ENCODE measurements around the gene SPOPL.
"Not testable (repeated sequence)": the region's sequence is repeated elsewhere in the genome, so short reads cannot be mapped to it uniquely, and the experiment has no call there.

Gene SPOPL

GRCh38 chr2:138531913-138532312, 30.3 kb downstream of the SPOPL start:
- no peak for DNase-seq

- DNase-seq: no peak
Measured at GRCh38 chr2:138534791-138535190, 33.2 kb downstream of the SPOPL start.

DNA sequence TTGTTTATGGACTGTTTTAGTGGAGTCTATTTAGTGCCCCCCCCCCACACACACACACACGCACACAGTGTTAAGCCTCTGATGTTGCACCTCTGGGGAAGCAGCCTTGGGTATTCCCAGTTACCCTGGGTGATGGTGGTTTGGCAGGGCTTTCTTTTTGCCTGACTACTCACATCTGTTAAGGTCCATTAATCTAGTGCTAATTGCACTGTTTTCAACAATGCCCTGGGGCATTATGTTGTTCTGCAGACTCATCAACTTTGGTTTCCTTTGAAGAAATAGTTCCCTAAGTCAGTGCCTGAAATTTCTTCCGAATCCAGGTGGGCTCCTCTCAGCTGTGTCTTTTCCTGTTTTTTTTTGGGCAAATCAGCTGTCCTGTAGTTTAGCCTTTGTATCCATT, 34.7 kb downstream of the SPOPL start:
- DNase-seq: no peak

DNA sequence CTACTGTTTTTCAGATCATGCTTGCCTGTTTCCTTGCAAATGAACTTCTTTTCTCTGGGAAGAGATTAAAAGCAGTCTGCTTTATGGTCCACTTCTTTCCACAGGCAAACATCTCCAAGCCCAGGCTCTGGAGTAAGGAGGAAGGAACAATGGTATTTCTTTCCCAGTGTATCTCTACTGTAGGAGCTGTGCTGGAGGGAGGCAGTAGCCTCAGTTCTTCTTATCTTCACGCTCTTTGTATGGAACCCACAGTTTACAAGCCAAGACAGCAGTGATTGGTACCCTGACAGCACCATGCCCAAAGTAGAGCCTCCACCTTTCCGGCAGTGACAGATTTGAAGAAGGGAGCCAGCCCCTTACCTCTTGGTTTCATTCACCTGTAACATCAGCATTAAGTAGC, 35.2 kb downstream of the SPOPL start:
- DNase-seq: no peak

- no peak for DNase-seq
Measured at GRCh38 chr2:138537170-138537915, 35.8 kb downstream of the SPOPL start.

DNA sequence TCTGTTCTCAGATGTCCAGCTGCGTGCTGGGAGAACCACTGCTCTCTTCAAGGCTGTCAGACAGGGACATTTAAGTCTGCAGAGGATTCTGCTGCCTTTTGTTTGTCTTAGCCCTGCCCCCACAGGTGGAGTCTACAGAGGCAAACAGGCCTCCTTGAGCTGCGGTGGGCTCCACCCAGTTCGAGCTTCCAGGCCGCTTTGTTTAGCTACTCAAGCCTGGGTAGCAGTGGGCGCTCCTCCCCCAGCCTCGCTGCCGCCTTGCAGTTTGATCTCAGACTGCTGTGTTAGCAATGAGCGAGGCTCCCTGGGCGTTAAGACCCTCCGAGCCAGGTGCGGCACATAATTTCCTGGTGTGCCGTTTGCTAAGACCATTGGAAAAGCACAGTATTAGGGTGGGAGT, 42.6 kb downstream of the SPOPL start:
- not testable (repeated sequence) for DNase-seq

DNA sequence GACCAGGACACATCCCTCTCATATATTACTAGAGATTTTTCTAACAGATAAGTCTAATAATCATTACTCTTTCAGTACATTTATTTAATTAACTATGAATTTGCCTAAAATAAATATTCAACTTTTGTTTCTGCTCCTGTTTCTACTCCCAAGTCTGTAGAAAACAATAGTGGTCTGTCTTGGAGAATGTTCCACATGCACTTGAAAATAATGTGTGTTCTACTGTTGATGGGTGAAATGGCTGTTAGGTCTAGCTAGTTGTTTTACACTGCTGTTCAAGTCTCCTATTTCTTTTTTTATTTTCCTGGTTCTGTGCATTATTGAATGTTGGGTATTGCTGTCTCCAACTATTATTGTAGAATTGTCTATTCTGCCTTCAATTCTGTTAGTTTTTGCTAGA, 47.2 kb downstream of the SPOPL start:
- peak; percentile 5 for DNase-seq

GRCh38 chr2:138550172-138550571, 48.6 kb downstream of the SPOPL start:
- DNase-seq: no peak

- no peak for DNase-seq
Measured at GRCh38 chr2:138550670-138551287, 49.2 kb downstream of the SPOPL start.

DNA sequence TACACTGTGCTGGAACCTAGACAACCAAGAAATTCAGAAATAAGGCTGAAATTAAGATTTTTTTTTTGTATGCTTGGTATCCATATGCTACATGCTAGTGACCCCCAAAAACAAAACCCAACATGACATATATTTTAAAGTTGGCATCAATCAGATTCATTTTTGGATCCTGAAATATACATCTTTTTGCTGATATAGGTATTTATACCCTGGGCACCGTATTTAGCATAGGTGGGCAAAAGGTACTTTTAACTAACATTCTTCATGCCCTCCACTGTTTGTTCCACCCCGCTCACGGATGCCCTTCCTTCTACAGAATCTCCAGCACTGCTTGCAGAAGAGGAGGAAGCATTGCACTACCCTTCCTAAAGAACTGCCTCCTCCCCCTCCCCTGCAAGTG, 52.6 kb downstream of the SPOPL start:
- no peak for DNase-seq

DNA sequence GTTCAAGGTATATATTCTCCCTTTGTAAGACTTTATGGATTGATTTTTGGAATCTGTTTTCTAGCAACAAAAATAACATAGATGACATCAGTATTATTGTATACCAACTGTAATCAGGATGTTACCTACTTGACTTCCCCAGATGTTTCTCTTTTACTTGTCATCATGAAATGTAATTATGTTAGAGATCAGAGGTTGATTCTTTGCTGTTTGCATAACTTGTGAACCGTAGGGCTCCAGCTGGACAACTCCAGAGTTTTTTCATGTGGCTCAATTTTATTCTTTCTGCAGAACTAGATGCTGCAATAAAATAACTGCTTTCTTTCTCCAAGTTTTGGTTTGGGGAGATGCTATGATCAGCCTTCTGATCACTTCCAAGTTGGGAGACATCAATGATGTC, 58.1 kb downstream of the SPOPL start:
- DNase-seq: no peak

DNA sequence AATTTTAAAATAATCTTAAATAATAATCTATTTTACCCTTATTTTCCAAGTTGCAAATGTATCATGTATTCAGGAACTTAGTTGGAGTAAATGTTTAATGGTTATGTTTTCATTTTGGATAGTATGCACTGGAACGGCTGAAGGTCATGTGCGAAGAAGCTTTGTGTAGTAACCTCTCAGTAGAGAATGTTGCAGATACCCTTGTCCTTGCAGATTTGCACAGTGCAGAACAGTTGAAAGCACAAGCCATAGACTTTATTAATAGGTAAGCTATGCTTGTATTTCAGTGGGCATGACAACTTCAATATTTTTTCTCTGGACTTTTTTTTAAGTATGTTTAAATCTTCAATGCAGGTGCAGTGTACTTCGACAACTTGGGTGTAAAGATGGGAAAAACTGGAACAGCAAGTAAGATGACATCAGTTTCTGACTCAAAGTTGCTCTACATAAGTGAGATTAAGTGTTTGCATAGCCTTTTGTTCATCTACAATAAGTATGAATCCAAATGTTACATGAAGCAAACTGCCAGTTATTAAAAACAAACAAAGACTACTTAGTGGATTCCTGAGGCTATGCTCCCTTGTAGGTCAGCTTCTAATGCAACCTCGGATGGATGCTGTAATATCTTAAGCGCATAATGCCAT, 63.1 kb downstream of the SPOPL start:
- no peak for DNase-seq

DNA sequence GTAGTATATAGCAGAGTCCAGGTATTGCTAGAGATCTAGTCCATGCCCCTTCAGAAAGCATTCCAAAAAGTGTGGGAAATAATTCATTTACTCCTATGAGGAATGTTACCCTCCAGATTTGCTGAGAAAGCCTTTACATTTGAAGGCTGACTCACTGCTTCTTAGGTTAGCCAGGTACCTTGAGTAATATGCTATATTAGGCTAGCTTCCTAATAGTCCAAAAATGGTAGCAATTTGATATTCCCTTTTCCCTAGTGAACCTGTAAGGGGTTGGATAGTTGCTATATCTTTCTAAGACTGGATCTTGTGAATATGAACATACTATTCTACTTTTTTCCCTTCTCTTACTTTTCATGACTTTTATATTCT, 63.6 kb downstream of the SPOPL start:
- no peak for DNase-seq

DNA sequence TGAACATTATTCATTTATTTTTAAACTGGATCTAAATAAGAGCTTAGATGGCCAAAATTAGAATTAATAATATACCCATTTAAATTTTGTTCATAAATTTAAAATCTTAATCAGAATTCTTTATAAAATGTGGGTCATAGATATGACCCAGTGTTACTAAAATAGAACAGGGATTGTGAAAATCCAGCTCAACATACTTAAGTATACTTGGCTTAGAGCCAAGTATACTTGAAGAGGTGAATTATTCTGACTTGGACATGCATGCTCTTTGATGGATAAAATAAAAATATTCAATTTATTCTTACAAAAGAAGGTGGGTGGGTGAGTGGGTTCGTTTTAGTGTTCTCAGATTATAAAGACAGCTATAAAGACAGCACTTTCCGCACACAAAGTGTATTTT, 70.7 kb downstream of the SPOPL start:
- no peak for DNase-seq

DNA sequence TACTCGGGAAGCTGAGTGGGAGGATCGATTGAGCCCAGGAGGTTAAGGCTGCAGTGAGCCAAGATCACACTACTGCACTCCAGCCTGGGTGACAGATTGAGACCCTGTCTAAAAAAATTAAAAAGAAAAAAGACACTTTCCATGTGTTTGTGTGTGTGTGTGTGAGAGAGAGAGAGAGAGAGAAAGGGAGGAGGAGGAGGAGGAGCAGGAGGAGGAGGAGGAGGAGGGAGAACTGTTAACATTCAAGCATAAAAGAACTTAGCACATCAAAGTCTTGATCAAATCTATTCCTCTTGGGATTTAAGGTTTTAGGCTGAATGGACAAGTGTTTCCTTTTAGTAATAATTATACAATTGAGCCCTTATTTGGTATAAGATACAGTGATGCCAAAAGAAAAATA, 75.5 kb downstream of the SPOPL start:
- no peak for DNase-seq

DNA sequence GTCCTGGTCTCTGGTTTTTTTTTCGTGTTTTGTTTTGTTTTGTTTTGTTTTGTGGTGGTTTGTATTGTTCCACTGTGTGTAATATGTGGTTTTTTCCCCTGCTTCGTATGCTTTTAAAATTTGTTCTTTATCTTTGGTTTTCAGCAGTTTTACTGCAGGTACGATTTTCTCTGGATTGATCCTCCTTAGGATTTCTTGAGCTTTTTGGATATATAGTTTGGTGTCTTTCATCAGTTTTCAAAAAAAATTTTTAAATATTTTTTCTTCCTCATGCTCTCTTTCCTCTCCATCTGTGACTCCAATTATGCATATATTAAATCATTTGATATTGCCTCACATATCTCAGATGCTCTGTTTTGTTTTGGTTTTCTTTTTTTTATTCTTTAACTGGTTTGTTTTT, 78.0 kb downstream of the SPOPL start:
- DNase-seq: no peak

GRCh38 chr2:138581909-138582308, 80.3 kb downstream of the SPOPL start:
- no peak for DNase-seq

GRCh38 chr2:138589663-138590062, 88.1 kb downstream of the SPOPL start:
- no peak for DNase-seq

DNA sequence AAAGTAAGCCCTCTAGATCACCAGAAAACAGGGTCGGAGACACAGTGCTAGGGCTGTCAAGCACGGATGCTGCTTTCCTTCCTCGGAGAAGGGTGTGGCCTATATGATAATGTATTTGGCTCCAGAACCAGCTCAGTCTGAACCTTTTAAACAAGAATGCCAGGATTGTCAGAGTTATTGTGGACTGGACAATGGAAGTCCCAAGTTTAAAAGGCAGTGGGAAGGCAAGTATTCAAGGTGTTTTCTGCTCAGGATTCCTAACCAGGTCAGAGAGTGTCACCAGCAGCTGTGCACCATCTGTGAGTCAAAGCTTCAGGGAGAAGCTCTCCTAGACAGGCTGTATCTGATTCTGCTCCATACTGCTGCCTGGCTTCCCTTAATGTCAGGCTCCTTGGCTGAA, 94.8 kb downstream of the SPOPL start:
- no peak for DNase-seq

DNA sequence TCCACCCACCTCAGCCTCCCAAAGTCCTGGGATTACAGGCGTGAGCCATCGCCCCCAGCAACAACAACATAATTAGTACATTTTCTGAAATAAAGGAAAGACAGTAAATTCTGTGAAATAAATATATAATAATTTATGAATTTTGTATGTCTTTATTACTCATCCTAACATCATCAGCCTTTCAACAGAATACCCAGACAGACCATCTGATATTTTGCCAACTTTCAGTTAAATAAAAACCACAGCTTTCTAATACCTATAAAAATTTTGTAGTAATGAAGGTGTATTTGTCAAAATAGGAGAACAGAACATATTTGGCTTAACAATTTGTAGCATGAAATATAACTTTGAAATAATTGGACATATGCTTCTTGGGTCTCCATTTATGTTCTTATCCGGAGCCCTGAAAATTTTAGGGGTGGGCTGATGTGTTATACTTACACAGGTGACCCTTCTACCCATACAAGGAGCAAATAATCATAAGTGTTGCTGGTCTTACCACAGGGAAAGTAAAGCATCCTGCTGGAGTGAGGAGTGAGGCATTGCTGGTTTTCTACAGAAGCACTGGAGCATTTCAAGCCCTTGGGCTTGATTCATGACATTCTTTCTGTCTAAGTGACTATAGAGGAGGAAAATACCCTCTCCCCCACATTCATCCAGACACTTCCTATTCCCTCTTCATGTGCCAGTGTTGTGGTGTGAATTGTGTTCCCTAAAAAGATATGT, 99.3 kb downstream of the SPOPL start:
- no peak for DNase-seq

GRCh38 chr2:138601458-138602165, 100.0 kb downstream of the SPOPL start:
- no peak for DNase-seq

DNA sequence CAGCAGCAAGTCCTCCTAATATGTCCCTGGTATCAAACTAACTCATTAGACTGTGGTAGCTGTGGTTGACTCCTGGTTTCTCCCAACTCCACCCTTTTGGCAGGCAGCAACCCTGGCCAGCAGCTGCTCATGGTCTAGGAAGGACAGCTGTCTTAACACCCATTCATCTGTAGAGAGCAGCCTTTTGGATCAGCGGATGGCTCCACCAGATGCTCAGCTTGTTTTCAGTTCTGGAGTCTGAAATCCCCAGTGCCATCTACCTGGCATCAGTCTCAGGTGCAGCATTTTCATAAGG, 100.5 kb downstream of the SPOPL start:
- no peak for DNase-seq

DNA sequence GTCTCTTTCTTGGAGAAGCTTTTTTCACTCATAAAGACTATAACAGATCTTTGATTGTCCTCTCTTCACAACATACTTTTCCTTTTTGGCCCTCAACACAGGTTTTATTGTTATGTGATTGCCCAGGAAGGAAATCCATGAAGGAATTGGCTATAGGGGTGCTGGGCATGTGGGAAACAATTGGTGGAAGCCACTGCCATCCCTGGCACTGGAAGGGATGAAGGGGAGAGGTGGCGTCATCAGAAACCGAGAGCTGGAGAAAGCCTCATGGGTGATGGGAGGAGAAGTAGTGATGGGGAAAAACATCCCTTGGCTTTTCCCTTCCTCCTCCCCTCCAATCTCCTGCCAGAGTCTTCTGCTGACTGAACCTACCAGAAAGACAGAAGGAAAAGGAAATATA, 106.2 kb downstream of the SPOPL start:
- no peak for DNase-seq
